KBM-7 (cell line): ENCODE results near the gene NFIA.
"Not testable (repeated sequence)": the region's sequence is repeated elsewhere in the genome, so short reads cannot be mapped to it uniquely, and the experiment has no call there.

Experiments
- DNase-seq: peaks from one replicate; pipeline ENCODE4 v3.0.0-alpha.2; 2015
- in situ Hi-C: fragments of 300-500 bp; cut with MboI; formaldehyde crosslinking; loops from 2 replicates; pipeline ENCODE4 v1.14.3; 2020; ENCODE audit warnings: low sequenced_read_pairs, low pct_unique_long_range_greater_than_20kb, mixed read lengths

The NFIA gene

GRCh38 chr1:61056573-61057439 is 25.6 kb upstream of the NFIA start:
- in situ Hi-C loops = no loop called here
- DNase-seq = no peak

DNA sequence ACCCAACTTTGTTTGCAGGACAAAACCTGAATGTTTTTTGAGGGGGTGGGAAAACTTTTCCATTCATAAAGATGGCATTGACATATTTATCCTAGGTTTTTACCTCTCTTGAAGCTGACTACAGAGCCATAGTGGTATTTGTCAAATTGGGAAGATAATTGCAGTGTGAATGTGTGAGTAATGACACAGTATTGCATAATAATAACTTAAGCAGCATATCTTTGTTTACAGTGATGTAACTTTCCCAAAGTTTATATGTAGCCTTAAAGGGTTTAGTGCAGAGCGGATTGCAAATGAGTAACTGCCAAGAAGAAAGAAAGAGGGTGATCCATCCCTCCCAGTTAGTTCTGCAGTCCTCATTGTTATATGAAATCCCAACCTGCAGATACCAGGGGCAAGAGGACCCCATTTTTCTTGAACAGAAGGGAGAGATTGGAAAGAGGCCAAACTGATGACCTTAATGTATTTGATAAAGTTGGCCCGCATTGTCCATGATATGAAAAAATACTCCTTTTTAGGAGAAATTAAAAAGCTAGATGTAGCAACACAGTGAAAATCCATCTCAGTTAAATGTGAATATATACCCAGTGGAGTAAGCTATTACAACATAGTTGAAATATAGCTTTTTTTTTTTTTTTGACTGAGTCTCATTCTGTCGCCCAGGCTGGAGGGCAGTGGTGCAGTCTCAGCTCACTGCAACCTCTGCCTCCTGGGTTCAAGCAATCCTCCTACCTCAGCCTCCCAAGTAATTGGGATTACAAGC is 23.7 kb upstream of the NFIA start:
- in situ Hi-C loops = no loop called here
- DNase-seq = no peak

DNA sequence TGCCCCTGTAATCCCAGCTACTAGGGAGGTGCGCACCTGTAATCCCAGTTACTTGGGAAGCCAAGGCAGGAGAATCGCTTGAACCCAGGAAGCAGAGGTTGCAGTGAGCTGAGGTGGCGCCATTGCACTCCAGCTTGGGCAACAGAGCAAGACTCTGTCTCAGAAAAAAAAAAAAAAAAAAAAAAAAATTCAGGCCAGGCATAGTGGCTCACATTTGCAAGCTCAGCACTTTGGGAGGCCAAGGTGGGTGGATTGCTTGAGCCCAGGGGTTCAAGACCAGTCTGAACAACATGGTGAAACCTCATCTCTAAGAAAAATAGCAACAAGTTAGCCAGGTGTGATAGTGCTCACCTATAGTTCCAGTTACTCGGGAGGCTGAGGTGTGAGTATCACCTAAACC is 20.8 kb upstream of the NFIA start:
- DNase-seq, in situ Hi-C loops: not testable (repeated sequence)

- no peak for DNase-seq
- in situ Hi-C loops = no loop called here
Observed at GRCh38 chr1:61064673-61065072, 17.7 kb upstream of the NFIA start.

DNA sequence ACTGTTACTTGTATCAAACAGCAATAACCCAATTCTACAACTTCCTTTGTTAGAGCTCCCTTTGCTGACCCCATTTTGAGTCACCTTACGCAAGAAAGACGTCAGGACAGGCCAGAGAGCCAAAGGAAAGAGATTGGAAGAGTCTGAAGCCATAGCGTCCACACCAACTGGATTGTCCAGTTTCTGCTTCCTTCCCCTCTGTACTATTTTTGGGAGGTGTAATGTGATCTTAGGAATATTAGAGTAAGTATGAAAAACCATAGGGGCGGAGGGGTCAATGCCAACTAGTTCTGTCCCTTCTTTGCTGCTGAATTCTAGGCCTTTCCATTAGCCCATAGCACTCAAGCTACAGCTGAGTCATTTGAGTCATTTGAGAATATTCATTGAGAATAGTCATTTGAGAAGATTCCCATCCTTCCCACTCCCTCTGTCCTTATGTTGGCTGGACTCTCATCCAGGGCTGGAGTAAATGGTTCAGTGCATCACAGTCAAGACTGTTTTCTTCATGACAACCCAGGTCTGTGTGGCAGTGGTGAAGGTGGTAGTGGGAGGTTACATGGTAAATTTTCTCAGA is 14.8 kb upstream of the NFIA start:
- in situ Hi-C loops = no loop called here
- no peak for DNase-seq

DNA sequence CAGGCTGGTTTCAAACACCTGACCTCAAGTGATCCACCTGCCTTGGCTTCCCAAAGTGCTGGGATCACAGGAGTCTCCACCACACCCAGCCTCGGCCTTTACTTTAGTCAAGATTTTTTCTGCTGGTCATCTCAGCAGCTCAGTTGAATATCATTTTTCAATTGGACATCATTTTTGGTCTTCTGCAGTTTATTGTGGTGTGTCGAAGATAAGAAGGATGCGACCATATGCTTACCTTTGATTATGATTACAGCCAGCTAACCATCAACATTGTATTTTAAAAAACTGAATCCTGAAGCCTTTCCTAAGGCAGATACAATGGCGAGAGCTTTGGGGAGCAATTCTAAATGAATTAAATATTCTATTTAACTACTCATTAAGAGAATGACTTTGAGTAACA is 12.3 kb upstream of the NFIA start:
- in situ Hi-C loops = no loop called here

GRCh38 chr1:61071205-61072130 is 10.9 kb upstream of the NFIA start:
- DNase-seq = no peak
- in situ Hi-C loops = no loop called here

More for the DNA sequence above, 12.3 kb upstream of the NFIA start:
- no peak for DNase-seq

DNA sequence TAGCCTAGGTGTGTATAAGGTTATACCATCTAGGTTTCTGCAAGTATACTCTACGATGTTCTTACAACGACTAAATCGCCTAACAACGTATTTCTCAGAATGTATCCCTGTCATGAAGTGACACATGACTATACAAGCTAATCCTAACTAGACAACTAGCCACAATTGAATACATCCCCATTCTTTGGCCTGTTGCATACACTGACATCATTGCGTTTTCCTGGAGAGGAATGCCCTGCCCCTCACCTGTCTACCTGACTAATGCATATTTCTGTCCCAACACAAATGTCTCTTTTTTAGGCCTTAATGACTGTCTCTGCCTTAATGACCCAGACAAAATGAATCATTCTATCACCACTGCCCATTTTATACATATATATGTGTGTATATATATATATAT is 8.5 kb upstream of the NFIA start:
- DNase-seq = no peak
- in situ Hi-C loops = no loop called here

DNA sequence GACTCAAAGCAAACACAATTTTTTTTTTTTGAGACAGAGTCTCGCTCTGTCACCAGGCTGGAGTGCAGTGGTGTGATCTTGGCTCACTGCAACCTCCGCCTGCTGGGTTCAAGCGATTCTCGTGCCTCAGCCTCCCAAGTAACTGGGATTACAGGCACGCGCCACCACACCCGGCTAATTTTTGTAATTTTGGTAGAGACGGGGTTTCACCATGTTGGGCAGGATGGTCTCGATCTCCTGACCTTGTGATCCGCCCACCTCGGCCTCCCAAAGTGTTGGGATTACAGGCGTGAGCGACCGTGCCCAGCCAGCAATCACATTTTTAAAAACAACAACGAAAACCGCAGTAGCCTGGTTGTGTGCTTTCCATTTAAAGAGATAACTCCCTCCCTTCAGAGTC is 6.5 kb upstream of the NFIA start:
- in situ Hi-C loops = not testable (repeated sequence)

DNA sequence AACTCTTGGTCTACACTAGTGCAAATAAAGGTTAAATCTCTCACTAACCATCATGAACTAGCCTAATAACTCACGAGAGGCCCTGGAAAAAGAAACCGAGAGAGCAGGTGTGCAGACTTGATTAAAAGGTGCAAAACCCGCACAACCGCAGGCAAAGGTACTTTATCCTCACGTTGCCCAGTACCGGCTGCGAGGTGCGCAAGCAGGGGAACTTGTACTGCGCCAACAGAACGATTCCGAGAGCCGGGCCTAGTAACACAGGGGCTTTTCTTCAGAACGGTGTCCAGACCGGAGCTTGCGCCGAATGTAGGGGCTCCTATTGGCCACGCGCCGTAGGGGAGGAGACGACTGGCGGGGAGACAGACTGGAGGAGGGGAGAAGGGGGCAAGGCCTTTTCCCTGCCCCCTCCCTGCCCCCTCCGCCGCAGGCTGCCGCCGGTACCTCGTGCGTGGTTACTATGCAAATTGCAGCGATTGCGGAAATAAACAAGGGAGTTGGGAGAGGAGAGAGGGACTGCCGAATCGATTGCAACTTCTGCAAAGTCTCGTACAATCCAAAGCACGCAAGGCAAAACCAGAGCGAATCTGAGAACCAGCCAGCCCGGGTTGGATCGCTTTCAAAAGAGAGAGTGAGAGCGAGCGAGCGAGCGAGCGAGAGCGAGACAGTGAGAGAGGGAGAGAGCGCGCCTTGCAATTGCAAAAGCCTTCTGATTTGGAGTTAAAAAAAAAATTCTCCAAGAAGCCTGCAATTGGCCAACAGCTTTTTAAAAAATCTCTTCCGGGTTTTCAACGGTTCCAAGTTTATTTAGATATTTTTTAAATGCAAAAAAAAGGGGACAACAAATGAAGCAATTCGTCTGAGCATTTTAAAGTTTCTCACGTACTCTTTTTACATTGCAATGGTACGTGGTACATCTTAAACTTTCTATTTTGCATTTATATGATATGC is 5.4 kb upstream of the NFIA start:
- in situ Hi-C loops = no loop called here
- peak; percentile 97 for DNase-seq

More for the DNA sequence above, 6.5 kb upstream of the NFIA start:
- not testable (repeated sequence) for DNase-seq

- in situ Hi-C loops = no loop called here
- peak; percentile 98 for DNase-seq
Observed at GRCh38 chr1:61077676-61078541, 4.5 kb upstream of the NFIA start.

GRCh38 chr1:61078618-61079295 is 3.6 kb upstream of the NFIA start:
- DNase-seq = no peak
- in situ Hi-C loops = no loop called here

DNA sequence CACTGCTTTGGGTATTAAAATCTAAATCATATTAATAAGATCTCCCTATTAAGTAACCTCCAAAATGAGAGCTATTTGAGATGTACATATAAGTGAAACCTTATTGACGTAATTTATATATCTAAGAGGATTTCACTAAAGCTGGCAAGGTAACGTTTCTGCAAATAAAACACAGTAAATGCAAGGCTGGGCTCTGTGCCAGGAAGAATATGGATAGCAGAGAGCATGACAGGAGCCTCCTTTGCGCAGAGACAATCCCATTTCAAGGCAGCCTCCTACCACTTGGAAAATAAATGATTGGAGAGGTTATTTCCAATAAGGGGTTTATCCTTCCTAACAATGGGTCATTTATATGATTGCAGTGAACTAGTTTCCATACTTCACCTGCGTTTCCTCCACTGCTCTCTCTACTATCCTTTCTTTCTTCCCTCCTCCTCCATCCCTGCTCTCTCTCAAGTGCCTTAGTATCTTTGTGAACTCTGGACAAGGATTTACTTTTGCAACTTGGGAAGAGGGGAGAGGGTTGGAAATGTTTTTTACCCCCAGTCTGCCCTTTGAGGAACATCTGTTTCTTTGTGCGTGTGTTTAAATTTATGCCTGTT is 3.0 kb upstream of the NFIA start:
- DNase-seq = no peak
- in situ Hi-C loops = no loop called here

GRCh38 chr1:61079898-61080336 is 2.4 kb upstream of the NFIA start:
- DNase-seq = peak; percentile 79
- in situ Hi-C loops = no loop called here

DNA sequence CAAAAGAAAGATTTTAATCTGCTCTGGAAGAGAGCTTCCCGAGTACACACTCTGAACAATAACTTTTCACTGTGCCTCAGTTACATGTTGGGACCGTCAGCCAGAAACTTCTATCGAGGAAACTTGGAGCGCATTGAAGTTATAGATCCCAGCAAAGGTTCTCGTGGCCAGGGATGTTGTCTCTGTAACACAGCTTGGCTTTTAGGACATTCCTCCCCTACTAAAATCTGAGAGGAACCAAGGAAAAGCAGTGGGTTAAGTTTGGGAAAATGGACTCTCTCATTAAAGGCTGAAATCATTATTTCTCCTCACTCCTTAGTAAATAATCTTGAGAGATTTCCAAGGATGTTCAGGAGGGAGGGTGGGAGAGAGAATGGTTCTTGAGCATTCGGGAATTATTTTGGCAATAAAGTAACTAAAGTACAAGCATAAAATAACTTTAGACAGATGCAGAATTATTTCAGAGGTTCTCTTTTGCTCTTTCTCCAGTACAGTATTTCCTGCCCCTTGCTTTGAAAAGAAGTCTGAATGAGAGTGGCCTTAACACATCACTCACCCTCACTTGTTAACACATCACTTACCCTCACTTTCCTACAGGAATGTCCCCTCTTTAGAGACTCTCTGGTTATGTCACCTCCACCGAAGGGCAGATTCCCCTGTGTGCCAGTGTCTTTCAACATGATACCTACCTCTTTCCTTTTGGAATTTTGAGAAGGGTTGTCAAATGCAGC is 1.8 kb upstream of the NFIA start:
- in situ Hi-C loops = no loop called here
- peak; percentile 3 for DNase-seq
